Smooth muscle cell (in vitro differentiated cells): ENCODE data around the gene TSC22D3. TPM values are rescaled to one million over a fixed set of nuclear protein-coding genes. Genes with fewer than 3 reads are reported as not detected.
"Not testable (repeated sequence)": the region's sequence is repeated elsewhere in the genome, so short reads cannot be mapped to it uniquely, and the experiment has no call there.

Source experiments
- DNase-seq: peaks from one replicate; lab custom pipeline; 2025; ENCODE audit not compliant: unreplicated experiment; lab: John Stamatoyannopoulos, UW
- H2AFZ ChIP-seq: fragments of 200-600 bp; sonication (generic); 2 replicates; pipeline ENCODE4 v1.6.0; 2016; ENCODE audit warnings: antibody characterized with exemption, low read depth, mild to moderate bottlenecking
- H3F3A ChIP-seq: fragments of 200-600 bp; sonication (generic); 2 replicates; pipeline ENCODE4 v1.6.0; 2017; ENCODE audit warnings: antibody characterized with exemption, low read depth
- H3K27ac ChIP-seq: fragments of 200-600 bp; sonication (generic); 2 replicates; pipeline ENCODE4 v1.5.1; 2016; ENCODE audit warnings: low read depth, mild to moderate bottlenecking
- H3K27me3 ChIP-seq: fragments of 200-600 bp; sonication (generic); 2 replicates; pipeline ENCODE4 v1.6.1; 2016; ENCODE audit warnings: low read depth, mild to moderate bottlenecking
- H3K36me3 ChIP-seq: fragments of 200-600 bp; sonication (generic); 2 replicates; pipeline ENCODE4 v1.5.1; 2016; ENCODE audit warnings: low read depth
- H3K4me1 ChIP-seq: fragments of 200-600 bp; sonication (generic); 2 replicates; pipeline ENCODE4 v1.5.1; 2016; ENCODE audit warnings: low read depth
- H3K4me2 ChIP-seq: fragments of 200-600 bp; sonication (generic); 2 replicates; pipeline ENCODE4 v1.6.0; 2016; ENCODE audit warnings: mild to moderate bottlenecking
- H3K4me3 ChIP-seq: fragments of 200-600 bp; sonication (generic); 2 replicates; pipeline ENCODE4 v1.5.1; 2016; ENCODE audit warnings: mild to moderate bottlenecking
- H3K79me2 ChIP-seq: fragments of 200-600 bp; sonication (generic); 2 replicates; pipeline ENCODE4 v1.6.0; 2016; ENCODE audit warnings: low read depth, mild to moderate bottlenecking
- H3K9ac ChIP-seq: fragments of 200-600 bp; sonication (generic); 2 replicates; pipeline ENCODE4 v1.6.0; 2016; ENCODE audit warnings: low read depth
- H3K9me3 ChIP-seq: fragments of 200-600 bp; sonication (generic); replicated peaks from 2 replicates; pipeline ENCODE4 v1.5.1; 2016; ENCODE audit warnings: low read depth
- H4K20me1 ChIP-seq: fragments of 200-600 bp; sonication (generic); 2 replicates; pipeline ENCODE4 v1.6.0; 2016; ENCODE audit warnings: low read depth
- WGBS: methylation state at CpG from one replicate; pipeline ENCODE4 v1.1.7; 2016; ENCODE audit warnings: low lambda C conversion rate; 5-methylcytosine and 5-hydroxymethylcytosine counted together
- polyA plus RNA-seq: library from polyadenylated mRNA; unstranded; fragments of >200 nt; fragmentation: Nextera tagmentation; extraction: Ambion mirVana; gene quantifications from 2 replicates; pipeline ENCODE4 v1.2.1, GENCODE V29; 2016
- total RNA-seq: library from RNA; depleted of rRNA; stranded (reverse); fragments of >200 nt; gene quantifications from 2 replicates; pipeline ENCODE4 v1.2.3, GENCODE V29; 2014
- TF ChIP-seq, protein P1 (sequence below): fragments of 200-600 bp; sonication (generic); IDR thresholded peaks from 2 replicates; pipeline ENCODE4 v1.5.1; 2017; ENCODE audit warnings: borderline replicate concordance, mild to moderate bottlenecking, antibody characterized with exemption; ENCODE audit not compliant: insufficient read depth, poor library complexity, severe bottlenecking

Gene TSC22D3
- total and polyA plus RNA-seq, 2 experiments from 2014 or later = 144 to 271 TPM

DNA sequence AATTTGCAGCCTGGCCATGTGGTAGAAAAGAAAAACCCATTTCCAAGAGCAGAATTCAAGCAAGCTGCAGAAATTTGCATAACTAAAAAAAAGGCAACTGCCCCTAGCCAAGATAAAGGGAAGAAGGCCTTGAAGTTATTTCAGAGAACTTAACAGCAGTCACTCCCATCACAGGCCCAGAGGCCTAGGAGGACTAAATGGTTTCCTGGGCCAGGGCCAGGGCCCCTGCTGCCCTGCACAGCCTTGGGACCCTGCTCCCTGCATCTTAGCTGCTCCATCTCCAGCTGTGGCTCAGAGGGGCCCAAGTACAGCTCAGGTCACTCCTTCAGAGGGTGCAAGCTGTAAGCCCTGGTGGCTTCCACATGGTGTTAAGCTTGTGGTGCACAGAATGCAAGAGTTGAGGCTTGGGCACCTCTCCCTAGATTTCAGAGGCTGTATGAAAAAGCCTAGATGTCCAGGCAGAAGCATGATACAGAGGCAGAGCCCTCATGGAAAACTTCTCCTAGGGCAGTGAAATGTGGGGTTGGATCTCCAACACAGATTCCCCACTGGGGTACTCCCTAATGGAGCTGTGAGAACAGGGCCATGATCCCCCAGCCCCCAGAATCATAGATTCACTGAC is 43.4 kb upstream of the TSC22D3 start:
- H3K36me3 ChIP-seq = no peaks in the 10 kb centered on the region
- no peaks in the 10 kb centered on the region for H3F3A ChIP-seq
- H4K20me1 ChIP-seq = no peaks in the 10 kb centered on the region
- H3K27ac ChIP-seq = no peak overlapping the region
- DNase-seq = no peak
- H3K9ac ChIP-seq = no peak overlapping the region
- no peaks in the 10 kb centered on the region for H3K4me1 ChIP-seq
- H3K9me3 ChIP-seq = peaks cover 9% of the 10 kb centered on the region
- H3K27me3 ChIP-seq = no peaks in the 10 kb centered on the region
- H2AFZ ChIP-seq = no peak overlapping the region
- H3K4me3 ChIP-seq = no peak overlapping the region
- H3K4me2 ChIP-seq = no peak overlapping the region
- TF ChIP-seq, protein P1, sequence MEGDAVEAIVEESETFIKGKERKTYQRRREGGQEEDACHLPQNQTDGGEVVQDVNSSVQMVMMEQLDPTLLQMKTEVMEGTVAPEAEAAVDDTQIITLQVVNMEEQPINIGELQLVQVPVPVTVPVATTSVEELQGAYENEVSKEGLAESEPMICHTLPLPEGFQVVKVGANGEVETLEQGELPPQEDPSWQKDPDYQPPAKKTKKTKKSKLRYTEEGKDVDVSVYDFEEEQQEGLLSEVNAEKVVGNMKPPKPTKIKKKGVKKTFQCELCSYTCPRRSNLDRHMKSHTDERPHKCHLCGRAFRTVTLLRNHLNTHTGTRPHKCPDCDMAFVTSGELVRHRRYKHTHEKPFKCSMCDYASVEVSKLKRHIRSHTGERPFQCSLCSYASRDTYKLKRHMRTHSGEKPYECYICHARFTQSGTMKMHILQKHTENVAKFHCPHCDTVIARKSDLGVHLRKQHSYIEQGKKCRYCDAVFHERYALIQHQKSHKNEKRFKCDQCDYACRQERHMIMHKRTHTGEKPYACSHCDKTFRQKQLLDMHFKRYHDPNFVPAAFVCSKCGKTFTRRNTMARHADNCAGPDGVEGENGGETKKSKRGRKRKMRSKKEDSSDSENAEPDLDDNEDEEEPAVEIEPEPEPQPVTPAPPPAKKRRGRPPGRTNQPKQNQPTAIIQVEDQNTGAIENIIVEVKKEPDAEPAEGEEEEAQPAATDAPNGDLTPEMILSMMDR = no peak
- no peaks in the 10 kb centered on the region for H3K79me2 ChIP-seq

DNA sequence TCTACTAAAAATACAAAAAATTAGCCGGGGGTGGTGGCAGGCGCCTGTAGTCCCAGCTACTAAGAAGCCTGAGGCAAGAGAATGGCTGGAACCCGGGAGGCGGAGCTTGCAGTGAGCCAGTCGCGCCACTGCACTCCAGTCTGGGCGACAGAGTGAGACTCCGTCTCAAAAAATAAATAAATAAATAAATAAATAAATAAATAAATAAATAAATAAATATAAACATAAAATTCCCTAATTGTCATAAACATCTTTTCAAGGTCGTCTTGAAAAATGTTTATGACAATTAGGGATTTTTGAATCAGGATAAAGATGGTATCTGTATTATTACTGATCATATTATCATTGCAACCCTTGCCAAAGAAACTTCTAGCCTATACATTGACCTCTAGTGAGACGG is 34.5 kb upstream of the TSC22D3 start:
- not testable (repeated sequence) for H3K4me2 ChIP-seq

DNA sequence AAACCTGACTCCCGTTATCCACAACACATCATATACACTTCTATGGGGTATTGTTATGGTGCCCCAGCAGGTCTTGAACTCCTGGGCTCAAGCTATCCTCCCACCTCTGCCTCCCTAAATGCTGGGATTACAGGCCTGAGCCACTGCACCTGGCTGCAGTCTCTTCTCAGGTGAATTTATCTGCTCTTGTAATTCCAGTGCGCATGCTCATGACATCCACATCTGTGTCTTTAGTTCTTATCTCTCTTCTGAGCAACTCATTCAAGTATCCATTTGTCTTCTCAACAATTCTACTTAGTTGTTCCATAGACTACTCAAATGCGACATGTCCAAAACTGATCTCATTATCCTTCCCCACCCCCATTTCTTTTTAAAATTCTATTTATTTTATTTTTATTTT is 29.6 kb upstream of the TSC22D3 start:
- H3K4me3 ChIP-seq = no peak overlapping the region
- H4K20me1 ChIP-seq = no peaks in the 10 kb centered on the region
- H3K79me2 ChIP-seq = no peaks in the 10 kb centered on the region
- H3K9ac ChIP-seq = no peak overlapping the region
- no peaks in the 10 kb centered on the region for H3K36me3 ChIP-seq
- H3K27ac ChIP-seq = no peak overlapping the region
- H3F3A ChIP-seq = no peaks in the 10 kb centered on the region
- no peaks in the 10 kb centered on the region for H3K4me1 ChIP-seq
- WGBS = 80% methylated on average over 3 of the region's 3 CpGs
- H3K27me3 ChIP-seq = no peaks in the 10 kb centered on the region
- H2AFZ ChIP-seq = no peak overlapping the region
- no peak overlapping the region for H3K4me2 ChIP-seq
- H3K9me3 ChIP-seq = no peaks in the 10 kb centered on the region
- no peak for DNase-seq
- TF ChIP-seq, protein P1 = no peak

More for the DNA sequence above, 34.5 kb upstream of the TSC22D3 start:
- 87% methylated on average over 10 of the region's 10 CpGs for WGBS
- not testable (repeated sequence) for H4K20me1 ChIP-seq, H3K27ac ChIP-seq, H3K9ac ChIP-seq, H3K36me3 ChIP-seq, H3F3A ChIP-seq, H3K4me3 ChIP-seq, H2AFZ ChIP-seq, H3K27me3 ChIP-seq, H3K9me3 ChIP-seq, DNase-seq, H3K79me2 ChIP-seq, H3K4me1 ChIP-seq

DNA sequence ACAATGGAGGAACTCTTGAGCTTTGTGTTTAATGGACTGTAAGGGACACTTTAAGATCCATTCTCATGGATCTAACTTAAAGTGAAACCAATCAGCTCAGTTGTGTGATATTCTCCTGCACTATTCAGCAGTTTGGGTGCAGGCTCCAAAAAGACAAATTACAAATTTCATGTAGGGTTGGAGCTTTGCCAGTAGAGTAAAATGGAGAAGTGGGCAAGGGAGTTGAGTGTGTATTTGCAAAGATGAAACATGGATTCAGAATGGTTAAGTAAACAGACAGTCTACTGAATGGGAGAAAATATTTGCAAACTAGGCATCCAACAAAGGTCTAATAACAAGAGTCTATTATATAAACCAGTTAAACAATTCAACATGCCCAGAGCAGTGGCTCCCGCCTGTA is 28.8 kb upstream of the TSC22D3 start:
- 60% methylated on average over 1 of the region's 1 CpG for WGBS

More for the DNA sequence above, 28.8 kb upstream of the TSC22D3 start:
- H3K27ac ChIP-seq = no peak overlapping the region
- no peaks in the 10 kb centered on the region for H3K36me3 ChIP-seq
- H3K27me3 ChIP-seq = no peaks in the 10 kb centered on the region
- H4K20me1 ChIP-seq = no peaks in the 10 kb centered on the region
- DNase-seq = no peak
- no peak overlapping the region for H3K9ac ChIP-seq
- H3K4me1 ChIP-seq = no peaks in the 10 kb centered on the region
- no peaks in the 10 kb centered on the region for H3F3A ChIP-seq
- no peaks in the 10 kb centered on the region for H3K79me2 ChIP-seq
- TF ChIP-seq, protein P1 = no peak
- no peaks in the 10 kb centered on the region for H3K9me3 ChIP-seq
- H2AFZ ChIP-seq = no peak overlapping the region
- no peak overlapping the region for H3K4me3 ChIP-seq
- H3K4me2 ChIP-seq = no peak overlapping the region
